ENCODE data around the gene OLA1. TPM values are rescaled to one million over a fixed set of nuclear protein-coding genes. Genes with fewer than 3 reads are reported as not detected.

OLA1 gene
- total RNA-seq, 1 experiment from 2014 or later, result 109 TPM

DNA sequence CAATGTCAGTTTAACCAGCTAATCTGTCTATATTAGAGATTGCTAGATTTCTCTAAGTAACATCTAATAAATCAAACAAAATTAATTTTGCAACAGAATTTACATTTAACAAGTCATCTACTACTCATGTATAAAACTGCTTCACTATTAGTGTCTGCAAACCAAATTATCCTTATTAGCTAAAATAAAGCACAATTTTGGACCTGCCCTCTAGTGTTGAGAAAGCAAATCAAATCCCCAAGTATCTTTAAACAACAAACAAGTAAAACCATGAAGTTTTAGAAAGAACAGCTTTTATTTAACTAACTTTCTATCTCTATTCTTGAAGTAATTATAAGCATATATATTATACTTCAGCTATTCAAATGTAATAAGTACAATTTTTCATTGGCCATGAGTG is 170.1 kb downstream of the OLA1 start:
- Mint-ChIP-seq H3K36me3 (peaks cover 3% of the 10 kb centered on the region; the same call in 1 of the 2 replicates), H3K9me3 (no peaks in the 10 kb centered on the region), H3K27me3 (ENCODE audit: low read depth) (peaks cover 3% of the 10 kb centered on the region; the same call in 1 of the 2 replicates), H3K4me3 (no peak overlapping the region), H3K27ac (no peak overlapping the region), H3K4me1 (peaks cover 23% of the 10 kb centered on the region)
- CTCF ChIA-PET, result interaction anchor here (0.6 to 1.3 kb wide), 17 partner anchors 8 to 919 kb away, joined by 3 to 6 read pairs (median 3); no protein-coding TSS in a partner anchor
- TF ChIP-seq TCF7 (CRISPR knock-in tag; IDR thresholded peaks at IDR 0.05; ENCODE audit: low read depth) (no peak), ZNF138 (CRISPR knock-in tag; conservative IDR thresholded peaks at IDR 0.05) (no peak), FOXP1 (CRISPR knock-in tag; IDR thresholded peaks at IDR 0.05; ENCODE audit: borderline replicate concordance) (no peak), ZNF219 (CRISPR knock-in tag; IDR thresholded peaks at IDR 0.05; ENCODE audit: borderline replicate concordance) (no peak), ESRRA (CRISPR knock-in tag; IDR thresholded peaks at IDR 0.05; ENCODE audit: borderline replicate concordance) (no peak), E2F4 (CRISPR knock-in tag; IDR thresholded peaks at IDR 0.05; ENCODE audit: borderline replicate concordance, low read depth) (no peak), TEAD4 (CRISPR knock-in tag; IDR thresholded peaks at IDR 0.05) (no peak), GRHL2 (CRISPR knock-in tag; IDR thresholded peaks at IDR 0.05; ENCODE audit: insufficient replicate concordance, severe bottlenecking) (no peak), ZNF423 (CRISPR knock-in tag; IDR thresholded peaks at IDR 0.05) (no peak), STAT6 (CRISPR knock-in tag; conservative IDR thresholded peaks at IDR 0.05; ENCODE audit: low read depth) (no peak), JAZF1 (CRISPR knock-in tag; IDR thresholded peaks at IDR 0.05) (no peak), ZNF671 (CRISPR knock-in tag; IDR thresholded peaks at IDR 0.05) (no peak), ZNF317 (CRISPR knock-in tag; IDR thresholded peaks at IDR 0.05; ENCODE audit: borderline replicate concordance, low read depth) (no peak), FOXJ3 (CRISPR knock-in tag; IDR thresholded peaks at IDR 0.05; ENCODE audit: borderline replicate concordance) (no peak), MLX (CRISPR knock-in tag; IDR thresholded peaks at IDR 0.05) (no peak)
- TF ChIP-seq, protein P1, sequence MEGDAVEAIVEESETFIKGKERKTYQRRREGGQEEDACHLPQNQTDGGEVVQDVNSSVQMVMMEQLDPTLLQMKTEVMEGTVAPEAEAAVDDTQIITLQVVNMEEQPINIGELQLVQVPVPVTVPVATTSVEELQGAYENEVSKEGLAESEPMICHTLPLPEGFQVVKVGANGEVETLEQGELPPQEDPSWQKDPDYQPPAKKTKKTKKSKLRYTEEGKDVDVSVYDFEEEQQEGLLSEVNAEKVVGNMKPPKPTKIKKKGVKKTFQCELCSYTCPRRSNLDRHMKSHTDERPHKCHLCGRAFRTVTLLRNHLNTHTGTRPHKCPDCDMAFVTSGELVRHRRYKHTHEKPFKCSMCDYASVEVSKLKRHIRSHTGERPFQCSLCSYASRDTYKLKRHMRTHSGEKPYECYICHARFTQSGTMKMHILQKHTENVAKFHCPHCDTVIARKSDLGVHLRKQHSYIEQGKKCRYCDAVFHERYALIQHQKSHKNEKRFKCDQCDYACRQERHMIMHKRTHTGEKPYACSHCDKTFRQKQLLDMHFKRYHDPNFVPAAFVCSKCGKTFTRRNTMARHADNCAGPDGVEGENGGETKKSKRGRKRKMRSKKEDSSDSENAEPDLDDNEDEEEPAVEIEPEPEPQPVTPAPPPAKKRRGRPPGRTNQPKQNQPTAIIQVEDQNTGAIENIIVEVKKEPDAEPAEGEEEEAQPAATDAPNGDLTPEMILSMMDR (IDR thresholded peaks at IDR 0.05), result no peak; the same call in 1 of the 2 replicates
- TF ChIP-seq, protein P2, sequence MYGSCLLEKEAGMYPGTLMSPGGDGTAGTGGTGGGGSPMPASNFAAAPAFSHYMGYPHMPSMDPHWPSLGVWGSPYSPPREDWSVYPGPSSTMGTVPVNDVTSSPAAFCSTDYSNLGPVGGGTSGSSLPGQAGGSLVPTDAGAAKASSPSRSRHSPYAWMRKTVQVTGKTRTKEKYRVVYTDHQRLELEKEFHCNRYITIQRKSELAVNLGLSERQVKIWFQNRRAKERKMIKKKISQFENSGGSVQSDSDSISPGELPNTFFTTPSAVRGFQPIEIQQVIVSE (CRISPR knock-in tag; IDR thresholded peaks at IDR 0.05; ENCODE audit: borderline replicate concordance), result no peak
- TF ChIP-seq, protein P3, sequence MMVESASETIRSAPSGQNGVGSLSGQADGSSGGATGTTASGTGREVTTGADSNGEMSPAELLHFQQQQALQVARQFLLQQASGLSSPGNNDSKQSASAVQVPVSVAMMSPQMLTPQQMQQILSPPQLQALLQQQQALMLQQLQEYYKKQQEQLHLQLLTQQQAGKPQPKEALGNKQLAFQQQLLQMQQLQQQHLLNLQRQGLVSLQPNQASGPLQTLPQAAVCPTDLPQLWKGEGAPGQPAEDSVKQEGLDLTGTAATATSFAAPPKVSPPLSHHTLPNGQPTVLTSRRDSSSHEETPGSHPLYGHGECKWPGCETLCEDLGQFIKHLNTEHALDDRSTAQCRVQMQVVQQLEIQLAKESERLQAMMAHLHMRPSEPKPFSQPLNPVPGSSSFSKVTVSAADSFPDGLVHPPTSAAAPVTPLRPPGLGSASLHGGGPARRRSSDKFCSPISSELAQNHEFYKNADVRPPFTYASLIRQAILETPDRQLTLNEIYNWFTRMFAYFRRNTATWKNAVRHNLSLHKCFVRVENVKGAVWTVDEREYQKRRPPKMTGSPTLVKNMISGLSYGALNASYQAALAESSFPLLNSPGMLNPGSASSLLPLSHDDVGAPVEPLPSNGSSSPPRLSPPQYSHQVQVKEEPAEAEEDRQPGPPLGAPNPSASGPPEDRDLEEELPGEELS (CRISPR knock-in tag; IDR thresholded peaks at IDR 0.05), result no peak
- TF ChIP-seq, protein P4, sequence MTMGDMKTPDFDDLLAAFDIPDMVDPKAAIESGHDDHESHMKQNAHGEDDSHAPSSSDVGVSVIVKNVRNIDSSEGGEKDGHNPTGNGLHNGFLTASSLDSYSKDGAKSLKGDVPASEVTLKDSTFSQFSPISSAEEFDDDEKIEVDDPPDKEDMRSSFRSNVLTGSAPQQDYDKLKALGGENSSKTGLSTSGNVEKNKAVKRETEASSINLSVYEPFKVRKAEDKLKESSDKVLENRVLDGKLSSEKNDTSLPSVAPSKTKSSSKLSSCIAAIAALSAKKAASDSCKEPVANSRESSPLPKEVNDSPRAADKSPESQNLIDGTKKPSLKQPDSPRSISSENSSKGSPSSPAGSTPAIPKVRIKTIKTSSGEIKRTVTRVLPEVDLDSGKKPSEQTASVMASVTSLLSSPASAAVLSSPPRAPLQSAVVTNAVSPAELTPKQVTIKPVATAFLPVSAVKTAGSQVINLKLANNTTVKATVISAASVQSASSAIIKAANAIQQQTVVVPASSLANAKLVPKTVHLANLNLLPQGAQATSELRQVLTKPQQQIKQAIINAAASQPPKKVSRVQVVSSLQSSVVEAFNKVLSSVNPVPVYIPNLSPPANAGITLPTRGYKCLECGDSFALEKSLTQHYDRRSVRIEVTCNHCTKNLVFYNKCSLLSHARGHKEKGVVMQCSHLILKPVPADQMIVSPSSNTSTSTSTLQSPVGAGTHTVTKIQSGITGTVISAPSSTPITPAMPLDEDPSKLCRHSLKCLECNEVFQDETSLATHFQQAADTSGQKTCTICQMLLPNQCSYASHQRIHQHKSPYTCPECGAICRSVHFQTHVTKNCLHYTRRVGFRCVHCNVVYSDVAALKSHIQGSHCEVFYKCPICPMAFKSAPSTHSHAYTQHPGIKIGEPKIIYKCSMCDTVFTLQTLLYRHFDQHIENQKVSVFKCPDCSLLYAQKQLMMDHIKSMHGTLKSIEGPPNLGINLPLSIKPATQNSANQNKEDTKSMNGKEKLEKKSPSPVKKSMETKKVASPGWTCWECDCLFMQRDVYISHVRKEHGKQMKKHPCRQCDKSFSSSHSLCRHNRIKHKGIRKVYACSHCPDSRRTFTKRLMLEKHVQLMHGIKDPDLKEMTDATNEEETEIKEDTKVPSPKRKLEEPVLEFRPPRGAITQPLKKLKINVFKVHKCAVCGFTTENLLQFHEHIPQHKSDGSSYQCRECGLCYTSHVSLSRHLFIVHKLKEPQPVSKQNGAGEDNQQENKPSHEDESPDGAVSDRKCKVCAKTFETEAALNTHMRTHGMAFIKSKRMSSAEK (CRISPR knock-in tag; IDR thresholded peaks at IDR 0.05; ENCODE audit: borderline replicate concordance), result no peak
- ATAC-seq (no peak), DNase-seq (ENCODE audit: low spot score) (no peak)
- POLR2A ChIA-PET, result interaction anchor here (0.5 kb wide), 1 partner anchor 10 kb away, joined by 5 read pairs; no protein-coding TSS in a partner anchor

All from WTC11 (cell line).